ENCODE results near the gene BRD9.

DNA sequence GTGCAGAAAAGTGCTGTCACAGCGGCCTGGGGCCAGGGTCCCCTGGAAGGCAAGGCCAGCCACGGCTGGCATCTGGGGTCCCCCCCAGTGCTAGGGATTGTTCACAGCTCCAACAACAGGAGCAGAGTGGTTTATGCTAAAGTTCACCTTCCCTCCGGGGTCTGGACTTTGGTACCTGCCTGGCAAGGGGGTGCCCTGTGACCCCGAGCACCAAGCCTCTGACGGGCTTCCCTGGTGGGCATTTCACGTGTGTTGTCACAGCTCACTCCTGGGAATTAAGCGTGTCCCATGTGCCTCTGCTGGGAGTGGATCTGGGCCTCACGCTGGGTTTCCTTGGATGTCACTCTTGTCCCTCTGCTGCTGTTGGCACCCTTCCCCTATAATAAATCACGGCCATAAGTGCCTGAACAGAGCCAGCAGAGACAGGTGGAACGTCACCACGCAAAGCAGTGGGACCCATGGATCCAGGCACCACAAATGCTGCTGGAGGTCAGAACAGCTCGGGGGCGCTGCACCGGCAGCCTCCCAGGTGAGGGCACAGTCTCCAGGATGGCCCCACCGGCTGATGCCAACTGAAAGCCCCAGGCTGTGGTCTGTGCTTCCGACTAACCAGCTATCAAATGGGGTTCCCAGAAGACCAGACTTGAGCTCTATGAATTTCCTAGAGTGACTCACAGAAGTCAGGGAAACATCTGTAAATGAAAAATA, 24.0 kb downstream of the BRD9 start:
- TF ChIP-seq POLR2A (IDR thresholded peaks at IDR 0.05), result no peak
- TF ChIP-seq, protein P1, sequence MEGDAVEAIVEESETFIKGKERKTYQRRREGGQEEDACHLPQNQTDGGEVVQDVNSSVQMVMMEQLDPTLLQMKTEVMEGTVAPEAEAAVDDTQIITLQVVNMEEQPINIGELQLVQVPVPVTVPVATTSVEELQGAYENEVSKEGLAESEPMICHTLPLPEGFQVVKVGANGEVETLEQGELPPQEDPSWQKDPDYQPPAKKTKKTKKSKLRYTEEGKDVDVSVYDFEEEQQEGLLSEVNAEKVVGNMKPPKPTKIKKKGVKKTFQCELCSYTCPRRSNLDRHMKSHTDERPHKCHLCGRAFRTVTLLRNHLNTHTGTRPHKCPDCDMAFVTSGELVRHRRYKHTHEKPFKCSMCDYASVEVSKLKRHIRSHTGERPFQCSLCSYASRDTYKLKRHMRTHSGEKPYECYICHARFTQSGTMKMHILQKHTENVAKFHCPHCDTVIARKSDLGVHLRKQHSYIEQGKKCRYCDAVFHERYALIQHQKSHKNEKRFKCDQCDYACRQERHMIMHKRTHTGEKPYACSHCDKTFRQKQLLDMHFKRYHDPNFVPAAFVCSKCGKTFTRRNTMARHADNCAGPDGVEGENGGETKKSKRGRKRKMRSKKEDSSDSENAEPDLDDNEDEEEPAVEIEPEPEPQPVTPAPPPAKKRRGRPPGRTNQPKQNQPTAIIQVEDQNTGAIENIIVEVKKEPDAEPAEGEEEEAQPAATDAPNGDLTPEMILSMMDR (IDR thresholded peaks at IDR 0.05), result no peak

Measured in transverse colon (tissue), 3 donors.